GM18508 (cell line): ENCODE results near the gene OR51V1.
"Not testable (repeated sequence)": the region's sequence is repeated elsewhere in the genome, so short reads cannot be mapped to it uniquely, and the experiment has no call there.

Experiments used
- ATAC-seq: cut with Tn5 transposase; IDR thresholded peaks from one replicate; pipeline ENCODE4 v1.9.1; 2021; ENCODE audit warnings: moderate number of reproducible peaks; ENCODE audit not compliant: insufficient read depth, unreplicated experiment

Gene OR51V1

DNA sequence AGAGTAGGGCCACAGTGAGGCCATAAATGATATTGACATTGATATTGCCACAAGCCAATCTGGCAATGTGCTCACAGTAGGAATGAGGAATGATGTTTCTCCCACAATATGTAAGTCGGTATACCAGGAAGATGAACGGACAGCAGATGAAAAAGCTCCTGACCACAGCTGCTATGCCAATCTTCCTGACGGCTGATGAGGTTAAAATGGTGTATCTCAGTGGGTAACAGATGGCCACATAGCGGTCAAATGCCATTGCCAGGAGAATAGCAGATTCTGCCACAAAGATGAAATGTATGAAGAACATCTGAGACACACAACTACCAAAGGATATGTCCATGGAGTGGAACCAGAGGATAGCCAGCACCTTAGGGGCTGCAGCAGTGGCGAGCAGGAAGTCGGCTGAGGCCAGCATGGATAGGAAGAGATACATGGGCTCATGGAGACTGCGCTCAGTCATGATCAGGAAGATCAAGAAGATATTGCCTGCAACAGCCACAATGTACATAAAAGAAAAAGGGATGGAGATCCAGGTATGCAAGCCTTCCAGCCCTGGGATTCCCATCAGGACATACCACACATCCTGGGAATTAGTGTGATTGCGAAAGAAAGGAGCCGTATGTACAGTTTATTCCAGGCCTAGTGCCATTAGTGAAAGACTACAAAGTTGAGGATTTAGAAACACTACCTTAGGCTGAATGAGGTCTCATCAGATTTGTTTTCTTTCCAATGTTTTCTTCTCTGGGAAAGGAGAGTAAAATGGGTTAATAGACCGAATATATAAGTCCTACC, 22.2 kb downstream of the OR51V1 start:
- no peak for ATAC-seq

DNA sequence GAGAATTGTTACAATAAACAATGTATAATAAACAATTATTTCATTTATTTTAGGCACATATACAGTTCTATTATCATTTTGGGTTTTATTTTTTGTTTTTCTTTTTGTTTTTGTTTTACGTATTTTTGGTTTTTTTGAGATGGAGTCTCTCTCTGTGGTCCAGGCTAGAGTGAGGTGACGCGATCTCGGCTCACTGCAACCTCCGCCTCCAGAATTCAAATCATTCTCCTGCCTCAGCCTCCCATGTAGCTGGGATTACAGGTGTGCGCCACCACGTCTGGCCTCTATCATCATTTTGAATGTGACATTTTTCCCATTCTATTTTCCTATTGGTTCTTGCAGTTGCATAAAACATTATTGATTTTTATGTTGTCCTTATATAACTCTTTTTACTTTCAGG, 25.5 kb downstream of the OR51V1 start:
- no peak for ATAC-seq

DNA sequence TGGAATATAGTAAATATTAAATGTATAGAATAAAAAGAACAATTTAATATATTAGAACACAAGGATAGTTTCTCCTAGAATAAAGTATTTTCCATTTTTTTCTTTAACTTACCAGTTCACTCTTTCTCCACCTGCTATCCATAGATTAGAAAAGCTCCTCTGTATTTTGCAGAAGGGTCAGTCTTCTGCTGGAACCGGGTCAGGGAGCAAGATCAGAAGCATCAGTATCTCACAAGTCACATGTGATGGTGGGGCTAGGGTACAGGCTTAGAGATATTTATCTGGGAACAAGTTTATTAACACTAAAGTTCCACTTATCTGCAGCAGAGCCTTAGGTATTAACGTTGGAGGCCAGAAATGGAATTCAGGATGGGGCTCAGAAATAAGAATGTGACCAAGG, 28.6 kb downstream of the OR51V1 start:
- ATAC-seq = no peak

DNA sequence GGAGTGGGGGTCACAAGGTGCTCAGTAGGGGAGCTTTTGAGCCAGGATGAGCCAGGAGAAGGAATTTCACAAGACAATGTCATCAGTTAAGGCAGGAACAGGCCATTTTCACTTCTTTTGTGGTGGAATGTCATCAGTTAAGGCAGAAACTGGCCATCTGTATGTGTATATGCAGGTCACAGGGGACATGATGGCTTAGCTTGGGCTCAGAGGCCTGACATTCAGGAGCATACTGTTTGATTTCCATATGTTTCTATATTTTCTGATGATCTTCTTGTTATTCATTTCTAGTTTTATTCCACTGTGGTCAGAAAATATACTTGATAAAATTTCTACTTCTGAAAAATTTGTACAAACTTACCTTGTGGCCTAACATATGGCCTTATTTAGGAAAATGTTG, 34.6 kb downstream of the OR51V1 start:
- not testable (repeated sequence) for ATAC-seq

DNA sequence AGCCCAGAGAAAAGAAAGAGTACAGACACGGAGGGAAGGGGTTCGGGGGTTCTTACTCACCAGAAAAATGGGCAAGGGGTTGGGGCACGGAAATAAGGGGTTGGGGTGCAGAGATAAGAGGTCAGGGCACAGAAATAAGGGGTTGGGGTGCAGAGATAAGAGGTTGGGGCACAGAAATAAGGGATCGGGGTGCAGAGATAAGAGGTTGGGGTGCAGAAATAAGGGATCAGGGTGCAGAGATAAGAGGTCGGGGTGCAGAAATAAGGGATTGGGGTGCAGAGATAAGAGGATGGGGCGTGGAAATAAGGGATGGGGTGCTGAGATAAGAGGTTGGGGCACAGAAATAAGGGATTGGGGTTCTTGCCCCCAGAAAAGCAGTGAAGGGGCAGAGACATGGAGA, 35.7 kb downstream of the OR51V1 start:
- ATAC-seq = not testable (repeated sequence)

DNA sequence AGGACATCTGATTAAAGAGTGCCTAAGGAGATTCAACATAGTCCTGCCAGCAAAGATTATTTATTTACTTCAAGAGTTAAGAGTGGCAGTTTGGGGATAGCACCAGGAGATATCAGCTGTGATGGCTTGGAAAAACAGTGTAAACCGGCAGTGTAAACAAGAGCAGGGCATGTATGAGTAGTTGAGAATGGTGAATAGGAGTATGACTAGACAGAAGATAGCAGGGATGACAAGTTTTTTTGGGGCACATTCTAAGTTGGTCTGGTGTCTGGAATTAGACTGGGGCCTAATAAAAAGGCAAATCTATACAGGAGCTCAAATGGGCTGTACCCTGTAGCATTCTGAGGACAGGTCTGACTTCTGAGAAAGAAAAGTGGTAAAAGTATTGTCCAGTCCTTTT, 39.4 kb downstream of the OR51V1 start:
- ATAC-seq = not testable (repeated sequence)

DNA sequence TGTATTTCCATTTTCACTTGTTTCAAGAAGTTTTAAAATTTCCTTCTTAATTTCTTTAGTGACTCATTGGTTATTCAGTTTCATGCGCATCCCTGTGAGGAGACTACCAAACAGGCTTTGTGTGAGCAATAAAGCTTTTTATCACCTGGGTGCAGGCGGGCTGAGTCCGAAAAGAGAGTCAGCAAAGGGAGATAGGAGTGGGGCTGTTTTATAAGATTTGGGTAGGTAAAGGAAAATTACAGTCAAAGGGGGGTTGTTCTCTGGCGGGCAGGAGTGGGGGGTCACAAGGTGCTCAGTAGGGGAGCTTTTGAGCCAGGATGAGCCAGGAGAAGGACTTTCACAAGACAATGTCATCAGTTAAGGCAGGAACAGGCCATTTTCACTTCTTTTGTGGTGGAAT, 40.3 kb downstream of the OR51V1 start:
- ATAC-seq = not testable (repeated sequence)

DNA sequence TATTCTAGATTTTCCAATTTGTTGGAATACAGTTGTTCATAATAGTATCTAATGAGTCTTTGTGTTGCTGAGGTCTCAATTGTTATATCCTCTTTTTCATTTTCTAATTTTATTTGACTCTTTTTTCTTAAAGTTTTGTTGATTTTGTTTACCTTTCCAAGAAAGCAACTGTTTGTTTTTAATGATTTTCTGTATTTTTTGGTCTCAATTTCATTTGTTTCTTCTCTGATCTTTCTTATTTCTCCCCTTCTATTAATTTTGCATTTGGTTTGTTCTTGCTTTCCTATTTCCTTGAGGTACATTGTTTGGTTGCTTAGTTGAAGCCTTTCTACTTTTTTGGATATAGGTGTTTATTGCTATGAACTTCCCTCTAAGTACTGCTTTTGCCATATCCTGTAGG, 40.7 kb downstream of the OR51V1 start:
- no peak for ATAC-seq

DNA sequence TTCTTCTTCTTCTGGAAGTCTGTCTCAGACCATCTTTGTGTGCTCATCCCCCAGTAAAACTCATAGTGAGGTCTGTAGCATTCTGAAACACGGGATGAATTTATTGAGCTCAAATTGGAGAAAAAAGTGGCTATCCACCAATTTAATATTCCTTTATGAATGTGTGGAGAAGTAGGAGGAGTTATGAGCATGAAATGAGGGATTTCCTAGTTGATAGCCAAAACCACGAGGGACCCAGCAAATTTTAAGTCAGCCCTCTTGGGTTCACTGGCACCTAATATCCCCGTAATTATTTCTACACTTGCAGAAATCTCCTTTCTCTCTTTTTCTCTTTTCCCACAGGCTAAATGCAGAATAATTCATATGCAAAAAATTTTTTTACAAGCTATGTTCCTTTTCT, 45.8 kb downstream of the OR51V1 start, which contains the start of gene OR52A1:
OR52A1 (minus strand) TSS at position 101 of the 400 bp plus-strand sequence. CDS start 2,388 bp downstream, outside the sequence.
- no peak for ATAC-seq

DNA sequence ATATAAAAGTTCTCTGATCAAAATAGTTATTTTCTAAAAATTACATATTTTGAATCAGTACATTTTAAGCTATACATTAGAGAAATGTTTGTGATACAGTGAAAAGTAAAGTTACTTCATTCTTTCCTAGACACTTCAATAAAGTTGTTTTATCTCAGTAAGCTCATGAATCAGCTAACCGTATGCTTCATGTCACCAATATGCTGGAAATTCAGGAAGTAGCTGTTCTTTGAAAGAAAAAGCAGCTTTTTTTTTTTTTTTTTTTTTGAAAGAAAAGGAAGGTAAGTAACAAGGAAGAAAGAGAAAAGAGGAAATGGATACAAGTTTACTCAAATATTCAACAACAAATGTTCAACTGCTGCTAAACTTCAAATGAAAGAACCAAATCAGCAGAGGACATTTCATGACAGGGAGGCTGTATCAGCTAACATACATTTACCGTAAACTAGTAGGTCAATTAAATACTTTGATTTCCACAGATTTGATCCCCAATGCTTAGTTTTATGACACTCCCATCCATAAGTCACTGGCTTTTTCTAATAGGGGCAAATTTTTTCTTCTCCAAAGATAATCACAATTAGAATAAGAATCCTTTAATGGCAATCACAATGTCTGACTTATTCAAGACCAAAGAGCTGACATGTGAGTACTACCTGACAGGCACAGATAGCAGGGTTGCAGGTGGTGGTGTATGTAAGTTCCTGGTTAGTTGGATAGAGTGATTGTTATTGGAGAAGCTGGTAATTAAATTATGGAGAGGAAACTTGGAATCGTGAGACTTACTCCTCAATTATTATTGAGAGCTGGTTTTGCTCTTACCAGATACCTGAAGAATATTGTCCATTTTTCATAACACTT, 46.7 kb downstream of the OR51V1 start:
- no peak for ATAC-seq

DNA sequence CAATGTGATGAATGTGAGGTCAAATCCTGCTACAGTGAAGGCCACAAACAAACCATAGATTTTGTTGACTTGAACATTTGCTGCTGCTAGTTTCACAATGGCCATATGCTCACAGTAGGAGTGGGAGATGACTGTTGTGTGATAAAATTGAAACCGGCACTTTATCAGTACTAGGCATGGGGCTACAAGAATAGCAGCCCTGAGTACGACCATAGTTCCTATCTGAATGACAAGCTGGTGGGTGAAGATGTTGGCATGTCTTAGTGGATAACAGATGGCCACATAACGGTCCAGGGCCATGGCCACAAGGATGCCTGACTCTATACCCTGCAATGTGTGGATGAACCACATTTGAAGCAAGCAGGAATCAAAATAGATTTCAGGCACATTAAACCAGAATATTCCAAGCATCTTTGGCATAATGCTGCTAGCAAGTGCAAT, 48.7 kb downstream of the OR51V1 start:
- no peak for ATAC-seq
